ENCODE data around the gene FMN1. TPM values are rescaled to one million over a fixed set of nuclear protein-coding genes. Genes with fewer than 3 reads are reported as not detected.

FMN1 gene
- total and polyA plus RNA-seq, 2 of the 8 experiments (the other 6 are each of a cell fraction or from before 2014, with no cell fraction given) = 0.27 to 3.7 TPM

- TF ChIP-seq RAD21 (IDR thresholded peaks at IDR 0.05 in 1 of 2, conservative IDR thresholded peaks at IDR 0.05 in 1 of 2; ENCODE audit: low read depth in 2 of 2, low read length in 2 of 2) (no peak), HDAC6 (IDR thresholded peaks at IDR 0.05; ENCODE audit: low read depth, low read length) (no peak), RBBP5 (IDR thresholded peaks at IDR 0.05; ENCODE audit: borderline replicate concordance, low read depth, low read length) (no peak), SIN3A (conservative IDR thresholded peaks at IDR 0.05 in 1 of 2, IDR thresholded peaks at IDR 0.05 in 1 of 2; ENCODE audit: low read depth in 1 of 2, low read length in 2 of 2) (no peak), KDM4A (IDR thresholded peaks at IDR 0.05; ENCODE audit: low read depth, low read length, severe bottlenecking) (no peak)
Measured at GRCh38 chr15:33119865-33120264, 74.6 kb downstream of the FMN1 start (continued).
